ENCODE results near the gene CD93. TPM values are rescaled to one million over a fixed set of nuclear protein-coding genes. Genes with fewer than 3 reads are reported as not detected.

The CD93 gene
- total and polyA plus RNA-seq, 12 donors, result 12.7 to 85.0 (median 35.2) TPM

DNA sequence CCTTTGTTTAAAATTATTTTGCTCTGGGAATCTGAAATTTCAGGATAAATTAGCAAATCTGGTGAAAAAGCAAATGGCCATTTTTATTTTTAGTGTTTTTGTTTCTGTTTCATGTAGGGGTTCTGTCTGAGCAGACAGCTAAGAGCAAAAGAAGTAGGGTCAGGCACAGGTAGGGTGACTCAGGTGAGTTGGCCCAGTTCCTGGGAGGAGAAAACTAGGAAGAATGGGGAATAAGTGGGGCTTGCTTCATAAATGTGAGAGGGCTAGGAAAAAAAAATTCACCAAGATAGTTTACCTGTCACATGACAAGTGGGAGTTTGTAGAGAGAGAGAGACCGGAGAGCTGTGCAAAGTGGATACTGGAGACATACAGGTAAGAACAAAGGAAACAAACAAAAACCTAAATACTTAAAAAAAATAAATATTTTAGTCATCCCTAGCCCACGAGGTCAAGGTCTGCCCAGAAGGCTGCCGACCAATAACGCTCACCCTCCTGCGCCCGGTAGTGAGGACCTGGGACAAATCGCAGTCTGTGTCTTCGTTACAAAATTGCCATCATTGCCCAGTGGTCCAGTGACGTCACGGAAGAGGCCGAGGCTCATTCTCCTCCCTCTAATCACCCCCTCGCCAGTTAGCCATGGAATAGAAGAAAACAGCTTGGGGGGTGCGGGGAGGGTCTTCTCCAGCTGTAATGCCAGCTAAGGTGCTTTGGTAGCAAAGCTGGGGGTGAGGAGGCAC lies 39.0 kb downstream of the CD93 start:
- Histone ChIP-seq H3K4me1 (peaks cover 6 to 72% (median 66%) of the 10 kb centered on the region in 9 donors), H3K27me3 (peaks cover 0 to 63% (median 29%) of the 10 kb centered on the region in 7 donors), H3K36me3 (no peaks in the 10 kb centered on the region), H3K9me3 (no peaks in the 10 kb centered on the region), H3K4me3 (peak overlapping the region; percentile 62 to 82 (median 70)), H3K27ac (peak overlapping the region; percentile 42 to 97 (median 92))
- intact Hi-C loops (cut with DNase I), result loop anchor here in 9 of 10 donors (2.0 to 10.0 kb wide), 10 partner anchors 182 to 355 kb away; partner anchors contain the start of gene NXT1 (in 1 of the 9)
- TF ChIP-seq, protein P1, sequence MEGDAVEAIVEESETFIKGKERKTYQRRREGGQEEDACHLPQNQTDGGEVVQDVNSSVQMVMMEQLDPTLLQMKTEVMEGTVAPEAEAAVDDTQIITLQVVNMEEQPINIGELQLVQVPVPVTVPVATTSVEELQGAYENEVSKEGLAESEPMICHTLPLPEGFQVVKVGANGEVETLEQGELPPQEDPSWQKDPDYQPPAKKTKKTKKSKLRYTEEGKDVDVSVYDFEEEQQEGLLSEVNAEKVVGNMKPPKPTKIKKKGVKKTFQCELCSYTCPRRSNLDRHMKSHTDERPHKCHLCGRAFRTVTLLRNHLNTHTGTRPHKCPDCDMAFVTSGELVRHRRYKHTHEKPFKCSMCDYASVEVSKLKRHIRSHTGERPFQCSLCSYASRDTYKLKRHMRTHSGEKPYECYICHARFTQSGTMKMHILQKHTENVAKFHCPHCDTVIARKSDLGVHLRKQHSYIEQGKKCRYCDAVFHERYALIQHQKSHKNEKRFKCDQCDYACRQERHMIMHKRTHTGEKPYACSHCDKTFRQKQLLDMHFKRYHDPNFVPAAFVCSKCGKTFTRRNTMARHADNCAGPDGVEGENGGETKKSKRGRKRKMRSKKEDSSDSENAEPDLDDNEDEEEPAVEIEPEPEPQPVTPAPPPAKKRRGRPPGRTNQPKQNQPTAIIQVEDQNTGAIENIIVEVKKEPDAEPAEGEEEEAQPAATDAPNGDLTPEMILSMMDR (IDR thresholded peaks at IDR 0.05), result no peak
- 48 to 51% methylated on average over 13 of the region's 13 CpGs for WGBS, 2 donors
- ATAC-seq (no peak), DNase-seq (no peak)

DNA sequence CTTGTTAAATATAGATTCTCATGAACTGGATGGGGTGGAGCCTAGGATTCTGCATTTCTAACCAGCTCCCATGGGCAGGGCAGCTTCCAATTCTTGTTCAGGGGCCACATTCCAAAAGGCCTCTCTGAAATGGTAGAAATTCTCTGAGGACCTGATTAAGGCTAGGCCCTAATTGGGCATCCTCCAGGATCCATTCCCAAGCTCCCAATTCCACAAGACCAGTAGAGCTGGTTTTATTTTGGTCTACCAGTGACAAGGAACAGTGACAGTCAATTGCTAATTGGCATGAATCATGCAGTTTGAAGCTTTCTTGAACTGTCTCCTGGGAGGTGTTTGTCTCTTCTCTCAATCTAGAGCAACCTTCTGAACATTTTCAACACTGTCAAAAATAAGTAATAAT lies 39.7 kb downstream of the CD93 start:
- intact Hi-C loops (cut with DNase I), result loop anchor here in 9 of 10 donors (2.0 to 10.0 kb wide), 10 partner anchors 182 to 354 kb away; partner anchors contain the start of gene NXT1 (in 1 of the 9)
- H3K27ac ChIP-seq, result peak overlapping the region in 5 of 10 donors; percentile 18 to 94 (median 88)
- peaks cover 0 to 70% (median 28%) of the 10 kb centered on the region in 7 donors for H3K27me3 ChIP-seq
- peaks cover 6 to 67% (median 61%) of the 10 kb centered on the region in 9 donors for H3K4me1 ChIP-seq
- H3K9me3 ChIP-seq, result no peaks in the 10 kb centered on the region
- no peaks in the 10 kb centered on the region for H3K36me3 ChIP-seq
- H3K4me3 ChIP-seq, result peak overlapping the region; percentile 62 to 82 (median 70)
- DNase-seq, result no peak
- TF ChIP-seq, protein P1 (IDR thresholded peaks at IDR 0.05), result no peak
- ATAC-seq, result no peak

DNA sequence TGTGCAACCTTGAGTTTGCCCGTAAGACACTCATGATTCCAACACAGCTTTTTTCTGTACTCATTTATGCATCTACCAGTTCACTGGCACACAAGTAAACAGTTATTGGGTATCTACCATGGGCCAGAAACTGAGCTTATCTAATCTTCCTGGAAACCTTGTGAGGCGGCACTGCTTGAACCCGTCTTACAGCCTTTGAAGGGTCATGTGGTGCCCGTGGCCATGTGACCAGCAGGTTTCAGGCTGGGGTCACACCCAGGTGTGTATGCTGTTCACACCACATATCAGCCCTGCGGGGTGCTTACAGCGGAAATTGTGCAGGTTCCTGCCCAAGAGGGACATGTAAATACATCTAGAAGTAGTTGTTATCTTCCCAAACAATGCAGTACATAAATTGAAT lies 42.7 kb downstream of the CD93 start:
- no peak for ATAC-seq
- Histone ChIP-seq H3K9me3 (no peaks in the 10 kb centered on the region), H3K4me3 (no peak overlapping the region), H3K27me3 (peaks cover 0 to 66% (median 34%) of the 10 kb centered on the region in 7 donors), H3K4me1 (peaks cover 0 to 40% (median 34%) of the 10 kb centered on the region in 9 donors), H3K36me3 (no peaks in the 10 kb centered on the region), H3K27ac (no peak overlapping the region)
- TF ChIP-seq, protein P1 (IDR thresholded peaks at IDR 0.05), result no peak
- DNase-seq, result no peak
- intact Hi-C loops (cut with DNase I), result loop anchor here in 6 of 10 donors (5.0 to 10.0 kb wide), 5 partner anchors 61 to 351 kb away; no protein-coding TSS in a partner anchor
- WGBS, 2 donors, result 86% methylated on average over 6 of the region's 6 CpGs

DNA sequence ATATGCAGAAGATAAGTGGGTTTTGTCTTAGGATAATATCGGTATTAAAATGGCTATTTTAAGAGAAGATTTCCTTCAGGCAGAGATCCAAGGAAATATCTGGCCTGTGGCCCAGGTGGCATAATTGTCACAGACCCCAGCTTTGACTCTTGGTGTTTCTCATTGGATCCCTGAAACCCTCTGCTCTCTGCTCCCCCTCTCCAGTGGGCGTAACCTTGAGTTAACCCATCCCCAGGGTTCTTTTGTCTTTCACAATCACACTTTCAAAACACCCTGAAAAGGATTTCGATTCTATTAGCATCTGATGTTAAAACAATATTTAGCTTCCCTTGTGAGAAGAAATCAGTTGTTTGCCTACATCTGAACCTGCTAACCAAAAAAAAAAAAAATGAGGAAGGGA lies 43.9 kb downstream of the CD93 start:
- H3K27ac ChIP-seq, result no peak overlapping the region
- TF ChIP-seq, protein P1 (IDR thresholded peaks at IDR 0.05), result no peak
- ATAC-seq (no peak), DNase-seq (no peak)
- H3K36me3 ChIP-seq, result no peaks in the 10 kb centered on the region
- WGBS, 2 donors, result 50 to 52% methylated on average over 3 of the region's 3 CpGs
- peaks cover 0 to 62% (median 31%) of the 10 kb centered on the region in 7 donors for H3K27me3 ChIP-seq
- H3K4me1 ChIP-seq, result peaks cover 0 to 34% (median 23%) of the 10 kb centered on the region in 9 donors
- no peaks in the 10 kb centered on the region for H3K9me3 ChIP-seq
- no peak overlapping the region for H3K4me3 ChIP-seq
- intact Hi-C loops (cut with DNase I), result loop anchor here in 6 of 10 donors (5.0 to 10.0 kb wide), 5 partner anchors 60 to 350 kb away; no protein-coding TSS in a partner anchor
